Liver (tissue), 9 donors: ENCODE measurements around the gene PKD1. TPM values are rescaled to one million over a fixed set of nuclear protein-coding genes. Genes with fewer than 3 reads are reported as not detected.

Experiments used
- DNase-seq: peaks from one replicate; pipeline ENCODE4 v3.0.0-alpha.2; 2017; ENCODE audit warnings: low spot score
- H3K27ac ChIP-seq, 2 donors: one replicate each; pipeline ENCODE4 v1.7.0; 2013; ENCODE audit warnings: inconsistent platforms in 2 of 2, low read length in 2 of 2, control low read depth in 1 of 2, low read depth in 1 of 2, mild to moderate bottlenecking in 1 of 2
- H3K27me3 ChIP-seq, 4 donors: one replicate each; pipeline versions ENCODE4 v1.6.1 to v1.7.0; 2013; ENCODE audit warnings: low read length in 3 of 4, inconsistent platforms in 1 of 4, mild to moderate bottlenecking in 1 of 4, moderate library complexity in 1 of 4; ENCODE audit not compliant: control insufficient read depth in 4 of 4, insufficient read depth in 4 of 4
- H3K36me3 ChIP-seq, 4 donors: one replicate each; pipeline versions ENCODE4 v1.6.1 to v1.7.0; 2013; ENCODE audit warnings: low read length in 3 of 4, mild to moderate bottlenecking in 3 of 4, low read depth in 1 of 4, moderate library complexity in 1 of 4; ENCODE audit not compliant: control insufficient read depth in 4 of 4, insufficient read depth in 3 of 4
- H3K4me1 ChIP-seq, 4 donors: one replicate each; pipeline versions ENCODE4 v1.6.1 to v1.7.0; 2013; ENCODE audit warnings: low read length in 3 of 4, mild to moderate bottlenecking in 3 of 4, moderate library complexity in 1 of 4; ENCODE audit not compliant: control insufficient read depth in 4 of 4, insufficient read depth in 4 of 4
- H3K4me3 ChIP-seq, 3 donors: one replicate each; pipeline versions ENCODE4 v1.6.1 to v1.7.0; 2013; ENCODE audit warnings: low read length in 3 of 3, control low read depth in 1 of 3, low read depth in 1 of 3, mild to moderate bottlenecking in 1 of 3
- H3K9ac ChIP-seq, 2 donors: one replicate each; pipeline ENCODE4 v1.7.0; 2013; ENCODE audit warnings: low read length in 2 of 2, mild to moderate bottlenecking in 2 of 2, moderate library complexity in 2 of 2, control low read depth in 1 of 2, low read depth in 1 of 2
- H3K9me3 ChIP-seq, 4 donors: one replicate each; pipeline versions ENCODE4 v1.6.1 to v1.7.0; 2013; ENCODE audit warnings: low read length in 3 of 4; ENCODE audit not compliant: control insufficient read depth in 4 of 4
- CTCF ChIP-seq: fragments of 150-350 bp; IDR thresholded peaks from 2 replicates; pipeline ENCODE4 v1.5.1; 2017; ENCODE audit warnings: improper control_type of control experiment, low read depth, low read length; ENCODE audit not compliant: missing input control
- FOXA1 ChIP-seq: IDR thresholded peaks from 2 replicates; pipeline ENCODE4 v1.6.1; 2016; ENCODE audit warnings: antibody characterized with exemption
- FOXA2 ChIP-seq: IDR thresholded peaks from 2 replicates; pipeline ENCODE4 v1.6.1; 2016; ENCODE audit warnings: antibody characterized with exemption
- GABPA ChIP-seq, 2 donors: IDR thresholded peaks in 1 of 2; conservative IDR thresholded peaks in 1 of 2; 2 replicates each; pipeline ENCODE4 v1.6.1; 2016; ENCODE audit warnings: antibody characterized with exemption in 2 of 2, mild to moderate bottlenecking in 1 of 2, moderate library complexity in 1 of 2
- HNF4A ChIP-seq, 2 donors: conservative IDR thresholded peaks; 2 replicates each; pipeline ENCODE4 v1.6.1; 2016; ENCODE audit warnings: antibody characterized with exemption in 2 of 2, mild to moderate bottlenecking in 2 of 2
- HNF4G ChIP-seq: IDR thresholded peaks from 2 replicates; pipeline ENCODE4 v1.6.1; 2016; ENCODE audit warnings: antibody characterized with exemption
- JUND ChIP-seq, 2 donors: IDR thresholded peaks; 2 replicates each; pipeline ENCODE4 v1.6.1; 2016; ENCODE audit warnings: antibody characterized with exemption in 2 of 2
- NR2F2 ChIP-seq: IDR thresholded peaks from 2 replicates; pipeline ENCODE4 v1.6.1; 2016; ENCODE audit warnings: antibody characterized with exemption
- RAD21 ChIP-seq, 2 donors: IDR thresholded peaks; 2 replicates each; pipeline ENCODE4 v1.6.1; 2016; ENCODE audit warnings: antibody characterized with exemption in 2 of 2, mild to moderate bottlenecking in 2 of 2
- RXRA ChIP-seq, 2 donors: IDR thresholded peaks; 2 replicates each; pipeline ENCODE4 v1.6.1; 2017 to 2018; ENCODE audit warnings: antibody characterized with exemption in 2 of 2, mild to moderate bottlenecking in 1 of 2
- SP1 ChIP-seq: IDR thresholded peaks from 2 replicates; pipeline ENCODE4 v1.6.1; 2018; ENCODE audit warnings: antibody characterized with exemption, mild to moderate bottlenecking
- TAF1 ChIP-seq: conservative IDR thresholded peaks from 2 replicates; pipeline ENCODE4 v1.6.1; 2016; ENCODE audit warnings: antibody characterized with exemption, mild to moderate bottlenecking
- YY1 ChIP-seq: IDR thresholded peaks from 2 replicates; pipeline ENCODE4 v1.6.1; 2016; ENCODE audit warnings: antibody characterized with exemption, mild to moderate bottlenecking
- WGBS: extraction: QIAGEN DNeasy Blood & Tissue Kit; methylation state at CpG from one replicate; pipeline ENCODE4 v1.1.7; 2013; 5-methylcytosine and 5-hydroxymethylcytosine counted together
- polyA plus RNA-seq, 2 donors: library from polyadenylated mRNA; stranded (reverse) in 1 of 2; unstranded in 1 of 2; fragments of 200-250 nt in 1 of 2; fragments of >200 nt in 1 of 2; fragmentation: Nextera tagmentation in 1 of 2; extraction: Ambion mirVana in 1 of 2; gene quantifications; one replicate each; pipeline versions ENCODE4 v1.2.1 to v1.2.3, GENCODE V29; 2013 to 2015
- total RNA-seq, 2 donors: library from RNA; depleted of rRNA; stranded (reverse); fragments of >200 nt; gene quantifications; one replicate each; pipeline ENCODE4 v1.2.3, GENCODE V29; 2014
- TF ChIP-seq, protein P1 (sequence below): IDR thresholded peaks from 2 replicates; pipeline ENCODE4 v1.6.1; 2016; ENCODE audit warnings: antibody characterized with exemption
- TF ChIP-seq, protein P2 (sequence below): IDR thresholded peaks from 2 replicates; pipeline ENCODE4 v1.6.1; 2016; ENCODE audit warnings: antibody characterized with exemption
- TF ChIP-seq, protein P3 (sequence below): IDR thresholded peaks from 2 replicates; pipeline ENCODE4 v1.6.1; 2016; ENCODE audit warnings: antibody characterized with exemption, mild to moderate bottlenecking
- donor health status: healthy.
- donor health status: healthy.
- donor health status: healthy.
- donor health status: healthy.
- donor health status: healthy.

PKD1 gene
- total and polyA plus RNA-seq, 4 donors = 8.0 to 58.4 (median 25.6) TPM

GRCh38 chr16:2177101-2177500, 41.4 kb upstream of the PKD1 start:
- Histone ChIP-seq H3K27ac (no peak overlapping the region), H3K9ac (no peak overlapping the region), H3K36me3 (peaks cover 12 to 49% (median 29%) of the 10 kb centered on the region in 4 donors), H3K9me3 (no peaks in the 10 kb centered on the region), H3K4me1 (no peaks in the 10 kb centered on the region), H3K4me3 (no peak overlapping the region), H3K27me3 (no peaks in the 10 kb centered on the region)
- no peak for DNase-seq
- WGBS = 94% methylated on average over 18 of the region's 18 CpGs
- TF ChIP-seq, protein P1, sequence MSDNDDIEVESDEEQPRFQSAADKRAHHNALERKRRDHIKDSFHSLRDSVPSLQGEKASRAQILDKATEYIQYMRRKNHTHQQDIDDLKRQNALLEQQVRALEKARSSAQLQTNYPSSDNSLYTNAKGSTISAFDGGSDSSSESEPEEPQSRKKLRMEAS = no peak
- no peak for TF ChIP-seq YY1
- TF ChIP-seq TAF1 = no peak

GRCh38 chr16:2176047-2176446, 40.3 kb upstream of the PKD1 start:
- DNase-seq = no peak
- WGBS = 97% methylated on average over 23 of the region's 23 CpGs
- Histone ChIP-seq H3K27me3 (no peaks in the 10 kb centered on the region), H3K4me1 (no peaks in the 10 kb centered on the region), H3K27ac (no peak overlapping the region), H3K9ac (no peak overlapping the region), H3K36me3 (peaks cover 12 to 60% (median 31%) of the 10 kb centered on the region in 4 donors), H3K4me3 (no peak overlapping the region), H3K9me3 (no peaks in the 10 kb centered on the region)
- TF ChIP-seq RXRA (IDR thresholded peaks at IDR 0.05) = no peak
- TF ChIP-seq JUND (IDR thresholded peaks at IDR 0.05) = no peak
- TF ChIP-seq, protein P1 = no peak
- TF ChIP-seq, protein P2, sequence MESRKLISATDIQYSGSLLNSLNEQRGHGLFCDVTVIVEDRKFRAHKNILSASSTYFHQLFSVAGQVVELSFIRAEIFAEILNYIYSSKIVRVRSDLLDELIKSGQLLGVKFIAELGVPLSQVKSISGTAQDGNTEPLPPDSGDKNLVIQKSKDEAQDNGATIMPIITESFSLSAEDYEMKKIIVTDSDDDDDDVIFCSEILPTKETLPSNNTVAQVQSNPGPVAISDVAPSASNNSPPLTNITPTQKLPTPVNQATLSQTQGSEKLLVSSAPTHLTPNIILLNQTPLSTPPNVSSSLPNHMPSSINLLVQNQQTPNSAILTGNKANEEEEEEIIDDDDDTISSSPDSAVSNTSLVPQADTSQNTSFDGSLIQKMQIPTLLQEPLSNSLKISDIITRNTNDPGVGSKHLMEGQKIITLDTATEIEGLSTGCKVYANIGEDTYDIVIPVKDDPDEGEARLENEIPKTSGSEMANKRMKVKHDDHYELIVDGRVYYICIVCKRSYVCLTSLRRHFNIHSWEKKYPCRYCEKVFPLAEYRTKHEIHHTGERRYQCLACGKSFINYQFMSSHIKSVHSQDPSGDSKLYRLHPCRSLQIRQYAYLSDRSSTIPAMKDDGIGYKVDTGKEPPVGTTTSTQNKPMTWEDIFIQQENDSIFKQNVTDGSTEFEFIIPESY = no peak
- TF ChIP-seq, protein P3, sequence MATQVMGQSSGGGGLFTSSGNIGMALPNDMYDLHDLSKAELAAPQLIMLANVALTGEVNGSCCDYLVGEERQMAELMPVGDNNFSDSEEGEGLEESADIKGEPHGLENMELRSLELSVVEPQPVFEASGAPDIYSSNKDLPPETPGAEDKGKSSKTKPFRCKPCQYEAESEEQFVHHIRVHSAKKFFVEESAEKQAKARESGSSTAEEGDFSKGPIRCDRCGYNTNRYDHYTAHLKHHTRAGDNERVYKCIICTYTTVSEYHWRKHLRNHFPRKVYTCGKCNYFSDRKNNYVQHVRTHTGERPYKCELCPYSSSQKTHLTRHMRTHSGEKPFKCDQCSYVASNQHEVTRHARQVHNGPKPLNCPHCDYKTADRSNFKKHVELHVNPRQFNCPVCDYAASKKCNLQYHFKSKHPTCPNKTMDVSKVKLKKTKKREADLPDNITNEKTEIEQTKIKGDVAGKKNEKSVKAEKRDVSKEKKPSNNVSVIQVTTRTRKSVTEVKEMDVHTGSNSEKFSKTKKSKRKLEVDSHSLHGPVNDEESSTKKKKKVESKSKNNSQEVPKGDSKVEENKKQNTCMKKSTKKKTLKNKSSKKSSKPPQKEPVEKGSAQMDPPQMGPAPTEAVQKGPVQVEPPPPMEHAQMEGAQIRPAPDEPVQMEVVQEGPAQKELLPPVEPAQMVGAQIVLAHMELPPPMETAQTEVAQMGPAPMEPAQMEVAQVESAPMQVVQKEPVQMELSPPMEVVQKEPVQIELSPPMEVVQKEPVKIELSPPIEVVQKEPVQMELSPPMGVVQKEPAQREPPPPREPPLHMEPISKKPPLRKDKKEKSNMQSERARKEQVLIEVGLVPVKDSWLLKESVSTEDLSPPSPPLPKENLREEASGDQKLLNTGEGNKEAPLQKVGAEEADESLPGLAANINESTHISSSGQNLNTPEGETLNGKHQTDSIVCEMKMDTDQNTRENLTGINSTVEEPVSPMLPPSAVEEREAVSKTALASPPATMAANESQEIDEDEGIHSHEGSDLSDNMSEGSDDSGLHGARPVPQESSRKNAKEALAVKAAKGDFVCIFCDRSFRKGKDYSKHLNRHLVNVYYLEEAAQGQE = no peak
- no peak for TF ChIP-seq NR2F2
- no peak for TF ChIP-seq HNF4G
- no peak for TF ChIP-seq FOXA2
- TF ChIP-seq GABPA (IDR thresholded peaks at IDR 0.05 in 1 of 2, conservative IDR thresholded peaks at IDR 0.05 in 1 of 2) = no peak
- no peak for TF ChIP-seq TAF1
- no peak for TF ChIP-seq CTCF
- no peak for TF ChIP-seq HNF4A (conservative IDR thresholded peaks at IDR 0.05)
- no peak for TF ChIP-seq SP1
- TF ChIP-seq YY1 = no peak
- no peak for TF ChIP-seq FOXA1
- no peak for TF ChIP-seq RAD21 (IDR thresholded peaks at IDR 0.05)
